H1 (cell line): Measurements from ENCODE around the gene PLEKHH2.

ENCODE experiments used
- NRF1 ChIP-seq: IDR thresholded peaks from 2 replicates; pipeline ENCODE4 v1.6.1; 2011; ENCODE audit warnings: mild to moderate bottlenecking, low read depth, low read length, improper control_type of control experiment
- POLR2A ChIP-seq, 2 experiments: IDR thresholded peaks; 1 replicate in 1 of 2; 2 replicates in 1 of 2; pipeline ENCODE4 v1.6.1; 2011; ENCODE audit warnings: low read depth in 2 of 2, low read length in 2 of 2, mild to moderate bottlenecking in 2 of 2; ENCODE audit errors: control extremely low read depth in 1 of 2
- ZNF274 ChIP-seq: IDR thresholded peaks from 2 replicates; pipeline ENCODE4 v1.7.0; 2012; ENCODE audit warnings: low read length, borderline replicate concordance; ENCODE audit errors: extremely low read depth
- TF ChIP-seq, protein P1 (sequence below), 3 experiments: IDR thresholded peaks; 1 replicate in 2 of 3; 2 replicates in 1 of 3; pipeline versions ENCODE4 v1.5.1 to v1.6.1; 2011; ENCODE audit warnings: low read length in 3 of 3, mild to moderate bottlenecking in 3 of 3, inconsistent platforms in 2 of 3, low read depth in 1 of 3, moderate library complexity in 1 of 3; ENCODE audit not compliant: insufficient read depth in 1 of 3; ENCODE audit errors: control extremely low read depth in 1 of 3

DNA sequence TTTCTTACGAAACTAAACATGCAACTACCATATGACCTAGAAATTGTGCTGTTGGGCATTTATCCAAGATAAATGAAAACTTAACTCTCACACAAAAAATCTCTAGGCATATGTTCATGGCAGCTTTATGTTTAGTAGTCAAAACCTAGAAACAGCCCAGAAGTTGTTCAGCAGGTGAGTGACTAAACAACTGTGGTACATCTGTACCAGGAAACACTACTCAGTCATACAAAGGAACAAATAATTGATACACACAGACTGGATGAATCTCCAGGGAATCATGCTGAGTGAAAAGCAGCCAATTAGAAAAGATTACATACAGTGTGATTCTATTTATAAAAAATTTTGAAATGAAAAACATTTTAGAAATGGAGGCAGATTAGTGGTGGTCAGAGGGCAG is 166.1 kb downstream of the PLEKHH2 start:
- no peak for TF ChIP-seq ZNF274
- TF ChIP-seq, protein P1, sequence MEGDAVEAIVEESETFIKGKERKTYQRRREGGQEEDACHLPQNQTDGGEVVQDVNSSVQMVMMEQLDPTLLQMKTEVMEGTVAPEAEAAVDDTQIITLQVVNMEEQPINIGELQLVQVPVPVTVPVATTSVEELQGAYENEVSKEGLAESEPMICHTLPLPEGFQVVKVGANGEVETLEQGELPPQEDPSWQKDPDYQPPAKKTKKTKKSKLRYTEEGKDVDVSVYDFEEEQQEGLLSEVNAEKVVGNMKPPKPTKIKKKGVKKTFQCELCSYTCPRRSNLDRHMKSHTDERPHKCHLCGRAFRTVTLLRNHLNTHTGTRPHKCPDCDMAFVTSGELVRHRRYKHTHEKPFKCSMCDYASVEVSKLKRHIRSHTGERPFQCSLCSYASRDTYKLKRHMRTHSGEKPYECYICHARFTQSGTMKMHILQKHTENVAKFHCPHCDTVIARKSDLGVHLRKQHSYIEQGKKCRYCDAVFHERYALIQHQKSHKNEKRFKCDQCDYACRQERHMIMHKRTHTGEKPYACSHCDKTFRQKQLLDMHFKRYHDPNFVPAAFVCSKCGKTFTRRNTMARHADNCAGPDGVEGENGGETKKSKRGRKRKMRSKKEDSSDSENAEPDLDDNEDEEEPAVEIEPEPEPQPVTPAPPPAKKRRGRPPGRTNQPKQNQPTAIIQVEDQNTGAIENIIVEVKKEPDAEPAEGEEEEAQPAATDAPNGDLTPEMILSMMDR (IDR thresholded peaks at IDR 0.05; ENCODE audit: control extremely low read depth in 1 of 3, insufficient read depth in 1 of 3, low read depth in 1 of 3, low read length in 3 of 3): no peak
- TF ChIP-seq NRF1: no peak
- no peak for TF ChIP-seq POLR2A (IDR thresholded peaks at IDR 0.05; ENCODE audit: control extremely low read depth in 1 of 2, low read depth in 2 of 2, low read length in 2 of 2)
